ENCODE measurements around the gene QSOX2. TPM values are rescaled to one million over a fixed set of nuclear protein-coding genes. Genes with fewer than 3 reads are reported as not detected.

Gene QSOX2
- total RNA-seq (2014; rRNA removed; shearing (Covaris generic)) = 7.1 and 20.1 TPM in 2 replicates

DNA sequence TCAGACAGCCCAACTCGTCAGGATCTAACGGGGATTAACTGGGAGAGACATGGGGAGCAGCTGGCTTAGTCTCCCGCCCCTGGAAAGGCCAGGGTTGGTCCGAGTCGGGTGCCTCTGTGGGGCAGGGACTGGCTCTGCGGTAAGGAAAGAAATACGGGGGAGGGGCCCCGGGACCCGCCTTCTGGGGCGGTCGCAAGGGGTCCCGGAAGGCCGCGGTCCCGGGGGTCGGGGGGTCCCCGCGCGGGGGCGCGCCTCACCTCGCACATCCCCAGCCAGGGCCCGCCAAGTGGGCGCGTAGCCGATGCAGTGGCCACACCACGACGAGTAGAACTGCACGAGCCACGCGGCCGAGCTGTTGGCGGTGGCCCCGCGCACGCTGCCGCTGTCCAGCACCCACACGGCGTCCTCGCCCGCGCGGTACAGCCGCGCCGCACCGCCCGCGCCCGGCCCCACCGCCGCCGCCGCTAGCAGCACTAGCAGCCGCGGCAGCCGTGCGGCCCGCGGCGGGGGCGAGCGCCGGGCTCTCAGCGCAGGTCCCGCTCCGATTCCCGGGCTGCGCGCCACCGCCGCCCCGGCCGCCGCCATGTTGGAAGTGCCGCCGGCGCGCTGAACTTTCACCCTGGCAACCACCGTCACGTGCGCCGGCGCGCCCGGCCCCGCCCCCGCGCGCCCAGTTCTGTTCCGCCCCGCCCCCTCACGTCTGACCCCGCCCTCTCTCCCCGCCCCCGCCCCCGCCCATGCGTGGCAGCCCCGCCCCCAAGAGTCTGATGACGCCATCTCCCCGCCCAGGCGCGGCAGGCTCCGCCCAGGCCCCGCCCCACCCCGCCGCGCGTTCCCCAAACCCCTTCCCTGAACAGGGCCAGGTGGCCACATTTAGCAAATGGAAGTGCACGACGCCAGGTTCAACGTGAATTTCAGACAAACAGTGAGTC is at the start of gene QSOX2:
Gene QSOX2 (minus strand): TSS at position 594 of the 932 bp plus-strand sequence. CDS start 9 bp downstream, at position 585.
- DNase-seq (ENCODE audit: low read depth) = peak; percentile 63

DNA sequence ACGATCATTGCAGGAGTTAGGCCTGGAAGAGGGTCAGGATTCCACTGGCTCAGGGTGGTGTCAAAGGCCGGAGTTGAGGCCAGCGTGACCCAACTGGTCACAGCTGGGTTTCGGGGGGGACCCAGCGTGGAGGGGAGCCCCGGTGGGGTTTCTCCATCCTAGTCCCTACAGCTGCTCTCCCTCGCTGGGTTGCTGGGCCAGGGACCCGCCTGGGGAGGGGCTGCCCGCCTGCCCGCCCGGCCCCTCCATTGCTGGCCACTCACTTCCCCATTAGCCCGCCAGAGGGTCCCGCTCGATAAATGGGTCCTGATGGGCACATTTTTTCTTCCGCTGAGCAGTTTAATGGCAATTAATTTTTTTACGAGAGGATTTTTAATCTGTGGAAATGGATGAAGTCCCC is 49.4 kb upstream of the QSOX2 start:
- no peak for DNase-seq (ENCODE audit: low read depth)

DNA sequence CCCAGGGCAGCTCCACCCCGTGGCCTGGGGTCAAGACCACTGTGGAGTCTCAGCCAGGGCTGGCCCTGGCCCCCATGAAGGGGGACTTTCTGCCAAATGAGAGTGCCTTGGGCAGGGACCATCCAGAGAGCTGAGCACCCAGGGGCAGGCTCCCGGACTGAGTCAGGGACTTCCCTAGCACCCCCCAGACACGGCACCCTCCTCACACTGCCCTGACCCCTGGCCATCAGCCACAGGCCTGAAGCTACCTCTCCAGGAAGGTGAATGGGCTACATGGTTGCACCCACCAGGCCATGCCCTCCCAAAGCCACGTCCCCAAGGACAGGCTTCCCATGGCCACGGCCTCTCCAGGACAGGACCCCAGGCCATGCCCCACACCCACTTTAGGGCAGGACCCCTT is 48.8 kb upstream of the QSOX2 start:
- no peak for DNase-seq (ENCODE audit: low read depth)

DNA sequence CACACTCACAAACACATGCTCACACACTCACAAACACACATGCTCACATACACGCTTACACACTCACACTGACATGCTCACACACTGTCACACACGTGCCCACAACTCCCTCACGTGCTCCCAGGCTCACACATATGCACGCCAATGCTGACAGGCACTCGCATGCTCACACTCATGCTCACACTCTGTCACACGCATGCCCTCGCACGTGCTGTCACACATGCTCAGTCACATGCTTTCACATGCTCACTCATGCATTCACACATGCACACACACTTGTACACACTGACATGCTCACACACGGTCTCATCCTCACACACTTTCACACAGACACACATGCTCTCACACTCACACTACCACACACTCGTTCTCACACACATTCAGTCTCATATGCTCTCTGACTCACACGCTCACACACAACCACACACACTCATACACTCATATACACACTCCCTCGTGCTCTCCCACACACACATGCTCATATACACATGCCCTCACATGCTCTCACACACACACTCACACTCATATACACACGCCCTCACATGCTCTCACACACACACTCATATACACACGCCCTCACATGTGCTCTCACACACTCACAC is 48.0 kb upstream of the QSOX2 start:
- no peak for DNase-seq (ENCODE audit: low read depth)

GRCh38 chr9:136292591-136293448 is 47.2 kb upstream of the QSOX2 start:
- DNase-seq (ENCODE audit: low read depth) = no peak

GRCh38 chr9:136292026-136292538 is 46.5 kb upstream of the QSOX2 start:
- DNase-seq (ENCODE audit: low read depth) = no peak

DNA sequence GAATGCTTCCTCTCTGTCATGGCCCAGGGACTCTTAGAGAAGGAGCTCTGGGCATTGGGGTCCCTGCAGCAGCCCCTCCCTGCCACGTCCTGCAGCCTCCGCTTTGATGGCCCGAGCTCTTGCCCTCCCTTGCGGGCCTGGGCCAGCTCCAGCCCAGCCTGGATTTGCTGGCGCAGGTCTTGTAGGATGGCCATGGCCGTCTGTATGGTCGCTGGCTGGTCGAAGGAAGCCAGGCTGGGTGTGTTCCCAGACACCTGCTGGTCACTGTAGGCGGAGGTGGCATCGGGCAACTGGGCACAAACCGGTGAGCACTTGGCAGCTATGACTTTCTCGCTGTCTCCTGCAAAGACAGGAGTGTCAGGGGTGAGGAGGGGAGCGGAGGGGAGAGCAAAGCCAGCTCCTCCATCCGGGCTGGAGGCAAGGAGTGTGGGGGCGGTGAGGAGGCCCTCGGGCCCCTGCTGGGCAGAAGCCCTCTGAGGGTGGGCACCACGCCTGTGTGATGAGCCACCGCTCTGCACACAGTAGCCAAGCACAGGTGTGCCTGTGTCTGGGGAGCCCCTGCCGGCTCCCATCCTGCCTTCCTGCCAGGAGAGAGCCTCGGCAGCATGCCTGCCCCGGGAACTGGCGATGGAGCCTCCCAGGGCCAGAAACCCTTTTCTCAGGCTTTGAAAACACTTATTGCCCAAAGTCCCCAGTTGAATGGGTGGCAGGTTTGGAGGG is 45.9 kb upstream of the QSOX2 start:
- DNase-seq (ENCODE audit: low read depth) = no peak

DNA sequence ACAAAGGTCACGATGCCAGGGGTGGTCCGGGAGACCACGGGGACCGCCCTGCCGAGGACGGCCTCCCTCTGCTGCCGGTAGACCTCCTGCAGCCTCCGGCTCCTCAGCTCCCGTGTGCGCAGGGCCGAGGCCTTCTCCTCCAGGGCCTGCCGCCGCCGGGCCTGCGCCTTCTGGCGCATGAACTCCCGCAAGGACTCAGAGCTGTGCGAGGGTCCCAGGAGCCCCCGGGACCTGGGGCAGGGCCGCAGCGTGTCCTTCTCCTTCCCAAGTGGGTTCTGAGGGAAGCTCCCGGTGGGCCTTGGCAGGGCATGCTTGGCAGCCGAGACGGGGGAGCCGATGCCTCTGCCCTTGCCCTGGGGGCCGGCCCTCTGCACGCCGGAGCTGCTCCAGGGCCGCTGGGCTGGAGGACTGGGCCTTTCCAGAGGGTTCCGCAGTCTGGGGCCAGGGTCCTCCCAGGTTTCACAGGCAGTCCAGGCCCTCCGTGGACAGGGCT is 44.9 kb upstream of the QSOX2 start:
- no peak for DNase-seq (ENCODE audit: low read depth)

DNA sequence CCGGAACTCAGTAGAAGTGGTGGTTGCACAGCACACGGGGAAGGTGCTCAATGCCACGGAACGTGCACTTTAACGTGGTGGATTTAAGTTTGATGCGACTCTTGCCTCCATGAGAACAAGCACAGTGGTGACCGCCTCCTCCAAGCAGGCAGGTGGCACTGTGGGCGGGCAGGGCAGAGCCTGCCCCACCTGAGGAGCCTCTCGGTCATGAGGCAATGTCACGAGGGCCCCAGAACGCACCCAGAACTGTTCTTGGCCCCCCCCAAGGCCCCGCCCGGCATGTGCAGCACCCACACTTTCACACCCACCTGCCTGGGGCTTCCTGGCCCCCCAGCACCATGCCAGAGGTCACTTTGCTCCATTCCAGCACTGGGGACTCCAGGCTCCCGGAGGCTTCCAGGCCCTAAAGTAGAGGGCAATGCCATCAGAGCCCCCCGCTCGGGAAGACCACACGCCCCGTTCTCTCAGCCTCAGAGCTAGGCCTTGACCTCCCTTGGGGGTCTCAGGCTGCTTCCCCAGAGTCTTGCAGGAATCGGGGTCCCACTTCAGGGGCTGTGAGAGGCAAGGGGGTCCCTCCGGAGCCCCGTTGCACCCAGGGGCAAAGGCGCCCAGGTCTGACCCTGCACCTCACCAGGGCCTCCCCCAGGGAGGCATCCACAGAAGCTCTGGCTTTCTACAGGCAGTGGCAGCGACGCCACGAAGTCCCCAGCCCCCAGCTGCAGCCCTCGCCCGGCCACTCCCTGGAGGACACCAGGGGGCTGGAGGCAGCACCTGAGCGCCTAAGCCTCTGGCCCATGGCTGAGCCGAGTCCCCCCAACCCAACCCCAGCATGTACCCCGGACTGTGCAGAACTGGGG is 44.3 kb upstream of the QSOX2 start:
- no peak for DNase-seq (ENCODE audit: low read depth)

GRCh38 chr9:136287960-136288753 is 42.5 kb upstream of the QSOX2 start:
- no peak for DNase-seq (ENCODE audit: low read depth)

DNA sequence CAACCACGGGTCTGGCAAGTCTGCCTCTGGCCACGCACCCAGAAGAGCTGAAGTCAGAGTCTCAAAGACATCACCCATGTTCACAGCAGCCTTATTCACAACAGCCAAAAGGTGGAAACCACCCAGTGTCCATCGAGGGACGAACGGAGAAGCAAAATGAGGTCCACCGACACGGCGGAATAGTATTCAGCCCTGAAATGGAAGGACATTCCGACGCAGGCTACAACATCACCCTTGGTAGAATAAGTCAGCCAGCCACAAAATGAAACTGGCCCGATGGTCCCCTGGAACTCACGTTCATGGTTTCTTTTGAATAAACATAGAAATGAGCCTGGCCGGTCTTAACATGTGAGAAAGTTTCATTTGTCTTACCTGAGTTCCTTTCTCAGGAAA is 41.4 kb upstream of the QSOX2 start:
- DNase-seq (ENCODE audit: low read depth) = no peak

GRCh38 chr9:136286359-136286986 is 40.9 kb upstream of the QSOX2 start:
- no peak for DNase-seq (ENCODE audit: low read depth)

DNA sequence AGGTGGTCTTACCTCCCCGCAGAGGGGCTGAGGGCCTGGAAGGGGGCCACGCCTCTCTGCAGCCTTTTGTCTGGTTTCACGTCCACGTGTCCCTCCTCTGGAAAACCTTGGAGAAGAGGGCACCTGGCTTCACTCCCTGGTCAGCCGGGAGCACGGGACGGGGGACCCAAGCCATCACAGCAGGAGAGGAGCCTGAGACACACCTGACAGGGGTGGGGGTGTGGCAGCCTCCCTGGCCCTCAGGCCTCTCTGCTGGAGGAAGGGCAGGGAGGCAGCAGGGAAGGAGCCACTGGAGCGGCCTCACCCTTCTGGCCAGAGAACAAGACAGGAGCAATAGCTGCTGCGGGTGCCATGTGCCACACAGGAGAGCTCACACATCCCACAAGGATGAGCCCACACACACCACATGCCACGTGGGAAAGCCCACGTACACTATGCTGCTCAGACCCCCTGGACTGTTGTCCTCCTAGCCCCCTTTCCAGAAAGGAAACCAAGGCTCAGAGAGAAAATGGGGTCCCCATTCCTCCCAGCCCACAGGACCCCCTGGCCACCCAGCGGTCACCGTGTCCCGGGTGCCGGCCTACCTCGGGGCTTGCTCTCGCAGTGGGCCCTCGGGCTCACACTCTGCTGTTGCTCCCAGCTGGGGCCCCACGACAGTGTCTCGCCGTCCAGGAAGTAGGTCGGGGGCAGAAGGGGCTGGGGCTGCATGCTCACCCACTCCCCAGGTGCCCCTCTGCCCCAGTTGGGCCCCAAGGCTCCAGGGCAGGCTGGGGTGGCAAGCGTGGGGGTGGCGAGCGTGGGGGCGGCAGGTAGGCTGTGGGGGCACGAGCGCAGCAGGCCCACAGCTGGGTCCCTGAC is 40.1 kb upstream of the QSOX2 start:
- DNase-seq (ENCODE audit: low read depth) = no peak

DNA sequence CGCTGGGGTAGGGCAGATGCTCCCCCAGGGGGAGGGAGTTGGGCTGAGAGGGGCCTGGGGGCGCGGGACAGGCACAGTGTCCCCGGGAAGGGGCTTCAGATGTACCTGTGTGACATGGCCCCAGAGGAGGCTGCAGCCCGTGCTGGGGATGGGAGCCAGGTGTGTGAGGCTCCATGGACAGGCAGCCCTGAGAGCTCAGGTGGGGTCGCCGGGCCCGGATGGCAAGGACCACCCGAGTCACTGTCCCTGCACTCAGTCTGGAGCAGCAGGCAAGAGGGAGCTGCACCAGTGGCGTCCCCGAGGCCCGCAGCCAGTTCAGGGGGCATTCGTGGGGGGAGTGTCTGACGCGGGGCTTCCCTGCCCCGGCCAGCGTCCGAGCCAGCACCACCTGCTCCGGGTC is 39.3 kb upstream of the QSOX2 start:
- DNase-seq (ENCODE audit: low read depth) = no peak

- no peak for DNase-seq (ENCODE audit: low read depth)
Measured at GRCh38 chr9:136284311-136284710, 38.7 kb upstream of the QSOX2 start.

DNA sequence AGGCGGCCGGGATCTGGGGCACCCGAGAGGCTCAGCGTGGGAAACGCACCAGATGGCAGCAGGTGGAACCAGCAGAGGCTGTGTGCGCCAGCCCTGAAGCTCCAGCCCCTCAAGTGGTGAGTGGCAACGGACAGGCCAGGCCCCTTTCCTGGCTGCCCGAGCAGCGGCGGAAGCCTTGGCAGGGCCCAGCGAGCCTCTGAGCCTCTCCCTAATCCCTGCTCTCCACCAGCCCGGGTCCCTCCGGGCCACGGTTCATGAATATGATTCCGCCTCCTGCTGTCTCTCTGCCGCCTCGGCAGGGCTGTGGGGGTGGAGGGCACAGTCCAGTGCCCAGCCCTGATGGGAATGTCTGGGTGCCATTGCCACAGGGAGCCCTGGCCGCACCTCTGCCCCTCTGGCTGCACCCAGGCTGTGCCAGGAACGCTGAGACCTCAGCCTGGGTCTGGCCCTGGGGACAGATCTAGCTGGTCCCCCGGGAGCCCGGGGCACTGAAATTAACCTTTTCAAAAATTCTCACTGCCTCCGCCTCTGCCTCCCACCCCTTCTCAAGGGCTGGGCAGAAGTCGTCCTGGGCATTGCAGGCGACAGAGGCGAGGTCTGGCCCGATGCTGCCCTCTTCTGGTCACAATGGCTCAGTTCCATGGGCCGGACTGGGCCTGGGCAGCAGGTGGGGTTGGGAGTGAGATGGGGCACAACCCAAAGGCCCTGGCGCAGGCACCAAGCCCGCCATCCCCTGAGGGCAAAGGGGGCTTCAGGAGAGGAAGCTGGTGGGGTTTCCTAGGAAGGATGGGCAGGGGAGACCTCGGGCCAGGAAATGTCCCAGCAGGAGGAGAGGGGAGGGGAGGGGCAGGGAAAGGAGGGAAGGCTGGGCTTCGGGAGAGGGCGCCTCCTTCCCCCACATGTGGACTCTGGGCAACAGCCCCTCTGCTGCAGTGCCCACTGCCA is 38.0 kb upstream of the QSOX2 start:
- DNase-seq (ENCODE audit: low read depth) = peak; percentile 67

Measured in M059J (cell line).